ENCODE measurements around the gene DNAJC3. TPM values are rescaled to one million over a fixed set of nuclear protein-coding genes. Genes with fewer than 3 reads are reported as not detected.

The DNAJC3 gene
- total RNA-seq, 1 experiment from 2014 or later: 25.7 TPM

DNA sequence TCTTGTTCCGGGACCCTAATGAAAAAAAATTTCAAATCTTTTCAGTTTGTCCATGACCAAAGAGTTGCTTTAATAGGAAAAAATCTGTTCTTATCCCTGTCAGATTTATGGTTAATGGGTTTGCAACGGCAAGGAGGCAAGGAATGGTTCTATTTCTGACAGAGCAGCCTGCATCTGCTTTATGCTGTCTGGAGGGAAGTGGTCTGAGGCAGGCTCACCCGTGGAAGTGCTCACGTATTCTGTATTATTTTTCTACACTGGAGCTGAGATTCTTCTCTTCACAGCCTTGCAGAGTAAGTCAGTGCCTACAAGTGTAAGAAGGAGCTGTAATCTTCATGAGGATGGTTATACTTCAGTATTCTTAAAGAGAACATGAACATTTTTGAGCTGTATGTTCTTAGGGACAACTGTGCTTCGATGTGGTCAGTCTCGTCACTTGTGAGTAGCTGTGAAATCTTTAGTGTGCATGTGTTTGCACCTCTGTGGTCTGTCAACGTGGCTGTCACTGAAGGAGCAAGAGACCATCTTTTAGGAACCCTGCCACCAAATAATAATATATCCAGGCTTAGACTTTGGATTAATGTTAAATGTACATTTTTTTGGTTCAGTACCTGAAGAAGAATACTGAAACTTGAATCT is 114.3 kb downstream of the DNAJC3 start:
- in situ Hi-C loops (cut with HindIII; ENCODE audit: low pct_unique_long_range_greater_than_20kb, low sequenced_read_pairs) (no loop called here), intact Hi-C loops (cut with micrococcal nuclease; ENCODE audit: unreplicated experiment) (no loop called here)
- ChIA-PET CTCF (no interaction called here), POLR2A (interaction anchor here (0.9 kb wide), 1 partner anchor 10 kb away, joined by 3 read pairs; no protein-coding TSS in a partner anchor)
- Histone ChIP-seq H3K4me1 (ENCODE audit: control insufficient read depth, insufficient read depth, low read length) (no peaks in the 10 kb centered on the region), H3K4me3 (ENCODE audit: low read depth in 2 of 2, low read length in 2 of 2) (no peak overlapping the region), H3K27me3 (ENCODE audit: control insufficient read depth, insufficient read depth, low read length) (no peaks in the 10 kb centered on the region), H3K36me3 (ENCODE audit: control insufficient read depth, insufficient read depth, low read length) (no peaks in the 10 kb centered on the region), H3K27ac (ENCODE audit: low read length) (no peak overlapping the region), H3K9me3 (ENCODE audit: control insufficient read depth, insufficient read depth, low read depth, low read length) (no peaks in the 10 kb centered on the region)
- TF ChIP-seq SIN3A (IDR thresholded peaks at IDR 0.05; ENCODE audit: borderline replicate concordance, insufficient read depth, low read depth, low read length): no peak
- TF ChIP-seq TCF7L2 (IDR thresholded peaks at IDR 0.05; ENCODE audit: low read depth, low read length): no peak
- TF ChIP-seq, protein P1, sequence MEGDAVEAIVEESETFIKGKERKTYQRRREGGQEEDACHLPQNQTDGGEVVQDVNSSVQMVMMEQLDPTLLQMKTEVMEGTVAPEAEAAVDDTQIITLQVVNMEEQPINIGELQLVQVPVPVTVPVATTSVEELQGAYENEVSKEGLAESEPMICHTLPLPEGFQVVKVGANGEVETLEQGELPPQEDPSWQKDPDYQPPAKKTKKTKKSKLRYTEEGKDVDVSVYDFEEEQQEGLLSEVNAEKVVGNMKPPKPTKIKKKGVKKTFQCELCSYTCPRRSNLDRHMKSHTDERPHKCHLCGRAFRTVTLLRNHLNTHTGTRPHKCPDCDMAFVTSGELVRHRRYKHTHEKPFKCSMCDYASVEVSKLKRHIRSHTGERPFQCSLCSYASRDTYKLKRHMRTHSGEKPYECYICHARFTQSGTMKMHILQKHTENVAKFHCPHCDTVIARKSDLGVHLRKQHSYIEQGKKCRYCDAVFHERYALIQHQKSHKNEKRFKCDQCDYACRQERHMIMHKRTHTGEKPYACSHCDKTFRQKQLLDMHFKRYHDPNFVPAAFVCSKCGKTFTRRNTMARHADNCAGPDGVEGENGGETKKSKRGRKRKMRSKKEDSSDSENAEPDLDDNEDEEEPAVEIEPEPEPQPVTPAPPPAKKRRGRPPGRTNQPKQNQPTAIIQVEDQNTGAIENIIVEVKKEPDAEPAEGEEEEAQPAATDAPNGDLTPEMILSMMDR (IDR thresholded peaks at IDR 0.05): no peak
- no peak for TF ChIP-seq POLR2AphosphoS5 (IDR thresholded peaks at IDR 0.05; ENCODE audit: low read depth, low read length)
- no peak for ATAC-seq
- DNase-seq (ENCODE audit: low read depth, low spot score): no peak
- BruUV-seq (replicated peaks): no TSS peak

DNA sequence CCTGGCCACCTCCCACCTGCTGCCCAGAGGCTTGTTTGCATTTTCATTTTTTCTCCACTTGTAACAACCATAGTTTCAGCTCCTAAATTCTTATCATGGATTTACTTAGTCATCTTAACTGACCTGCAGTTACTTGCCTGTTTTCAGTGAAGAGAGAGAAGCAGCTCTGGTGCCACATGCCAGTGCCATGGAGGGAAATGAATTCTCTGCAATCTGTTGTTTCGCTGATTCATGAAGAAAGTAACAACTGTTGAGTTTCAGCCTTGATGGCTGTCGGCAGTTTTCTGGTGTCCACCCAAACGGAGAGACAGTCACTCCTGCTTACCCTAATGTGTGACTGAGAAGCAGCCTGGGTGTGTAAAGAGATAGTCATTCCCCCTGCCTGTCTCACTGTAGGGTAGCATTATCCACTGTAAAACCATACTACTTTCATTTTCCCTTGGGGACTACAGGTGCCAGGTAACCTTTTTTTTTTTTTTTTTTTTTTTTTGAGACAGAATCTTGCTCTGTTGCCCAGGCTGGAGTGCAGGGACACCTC is 116.1 kb downstream of the DNAJC3 start:
- BruUV-seq (replicated peaks): no TSS peak
- CTCF ChIA-PET: no interaction called here
- DNase-seq (ENCODE audit: low read depth, low spot score) (no peak), ATAC-seq (no peak)
- POLR2A ChIA-PET: no interaction called here
- no peaks in the 10 kb centered on the region for H3K36me3 ChIP-seq (ENCODE audit: control insufficient read depth, insufficient read depth, low read length)
- intact Hi-C loops (cut with micrococcal nuclease; ENCODE audit: unreplicated experiment) (no loop called here), in situ Hi-C loops (cut with HindIII; ENCODE audit: low pct_unique_long_range_greater_than_20kb, low sequenced_read_pairs) (no loop called here)
- H3K4me3 ChIP-seq (ENCODE audit: low read depth in 2 of 2, low read length in 2 of 2): no peak overlapping the region
- H3K4me1 ChIP-seq (ENCODE audit: control insufficient read depth, insufficient read depth, low read length): no peaks in the 10 kb centered on the region
- TF ChIP-seq, protein P1 (IDR thresholded peaks at IDR 0.05): no peak
- TF ChIP-seq, protein P2, sequence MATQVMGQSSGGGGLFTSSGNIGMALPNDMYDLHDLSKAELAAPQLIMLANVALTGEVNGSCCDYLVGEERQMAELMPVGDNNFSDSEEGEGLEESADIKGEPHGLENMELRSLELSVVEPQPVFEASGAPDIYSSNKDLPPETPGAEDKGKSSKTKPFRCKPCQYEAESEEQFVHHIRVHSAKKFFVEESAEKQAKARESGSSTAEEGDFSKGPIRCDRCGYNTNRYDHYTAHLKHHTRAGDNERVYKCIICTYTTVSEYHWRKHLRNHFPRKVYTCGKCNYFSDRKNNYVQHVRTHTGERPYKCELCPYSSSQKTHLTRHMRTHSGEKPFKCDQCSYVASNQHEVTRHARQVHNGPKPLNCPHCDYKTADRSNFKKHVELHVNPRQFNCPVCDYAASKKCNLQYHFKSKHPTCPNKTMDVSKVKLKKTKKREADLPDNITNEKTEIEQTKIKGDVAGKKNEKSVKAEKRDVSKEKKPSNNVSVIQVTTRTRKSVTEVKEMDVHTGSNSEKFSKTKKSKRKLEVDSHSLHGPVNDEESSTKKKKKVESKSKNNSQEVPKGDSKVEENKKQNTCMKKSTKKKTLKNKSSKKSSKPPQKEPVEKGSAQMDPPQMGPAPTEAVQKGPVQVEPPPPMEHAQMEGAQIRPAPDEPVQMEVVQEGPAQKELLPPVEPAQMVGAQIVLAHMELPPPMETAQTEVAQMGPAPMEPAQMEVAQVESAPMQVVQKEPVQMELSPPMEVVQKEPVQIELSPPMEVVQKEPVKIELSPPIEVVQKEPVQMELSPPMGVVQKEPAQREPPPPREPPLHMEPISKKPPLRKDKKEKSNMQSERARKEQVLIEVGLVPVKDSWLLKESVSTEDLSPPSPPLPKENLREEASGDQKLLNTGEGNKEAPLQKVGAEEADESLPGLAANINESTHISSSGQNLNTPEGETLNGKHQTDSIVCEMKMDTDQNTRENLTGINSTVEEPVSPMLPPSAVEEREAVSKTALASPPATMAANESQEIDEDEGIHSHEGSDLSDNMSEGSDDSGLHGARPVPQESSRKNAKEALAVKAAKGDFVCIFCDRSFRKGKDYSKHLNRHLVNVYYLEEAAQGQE (IDR thresholded peaks at IDR 0.05; ENCODE audit: insufficient read depth in 1 of 2, low read depth in 2 of 2, low read length in 1 of 2): no peak
- TF ChIP-seq TCF7L2 (IDR thresholded peaks at IDR 0.05; ENCODE audit: low read depth, low read length) (no peak), POLR2AphosphoS5 (IDR thresholded peaks at IDR 0.05; ENCODE audit: low read depth, low read length) (no peak), SIN3A (IDR thresholded peaks at IDR 0.05; ENCODE audit: borderline replicate concordance, insufficient read depth, low read depth, low read length) (no peak)
- H3K27ac ChIP-seq (ENCODE audit: low read length): no peak overlapping the region
- no peaks in the 10 kb centered on the region for H3K9me3 ChIP-seq (ENCODE audit: control insufficient read depth, insufficient read depth, low read depth, low read length)
- no peaks in the 10 kb centered on the region for H3K27me3 ChIP-seq (ENCODE audit: control insufficient read depth, insufficient read depth, low read length)

Measured in Panc1 (cell line).